NCI-H345 treated with DMSO at 0.1 percent for 48 hours (cell line): ENCODE results near the gene RFX7.
"Not testable (repeated sequence)": the region's sequence is repeated elsewhere in the genome, so short reads cannot be mapped to it uniquely, and the experiment has no call there.

Experiments used
- DNase-seq: peaks from one replicate; lab custom pipeline; 2025; ENCODE audit not compliant: unreplicated experiment; lab: John Stamatoyannopoulos, UW

The RFX7 gene

DNA sequence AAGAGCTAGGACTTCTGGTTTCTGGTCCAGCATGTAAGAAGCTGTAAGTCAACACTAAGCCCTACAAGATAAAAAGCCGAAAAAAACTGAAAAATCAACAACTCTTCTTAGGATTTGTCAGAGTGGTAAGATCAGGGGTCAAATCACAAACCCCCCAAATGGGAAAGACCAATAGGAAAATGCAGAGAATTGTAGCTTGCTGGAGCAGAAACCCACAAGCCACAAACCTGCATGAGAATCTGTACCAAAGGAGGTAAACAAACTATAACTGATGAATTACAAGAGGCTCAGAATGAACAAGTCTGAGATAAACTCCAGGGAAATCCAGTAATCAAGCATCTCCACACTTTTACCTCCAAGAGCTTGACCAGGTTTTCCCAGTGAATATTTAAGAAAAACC lies 36.0 kb downstream of the RFX7 start:
- no peak for DNase-seq

DNA sequence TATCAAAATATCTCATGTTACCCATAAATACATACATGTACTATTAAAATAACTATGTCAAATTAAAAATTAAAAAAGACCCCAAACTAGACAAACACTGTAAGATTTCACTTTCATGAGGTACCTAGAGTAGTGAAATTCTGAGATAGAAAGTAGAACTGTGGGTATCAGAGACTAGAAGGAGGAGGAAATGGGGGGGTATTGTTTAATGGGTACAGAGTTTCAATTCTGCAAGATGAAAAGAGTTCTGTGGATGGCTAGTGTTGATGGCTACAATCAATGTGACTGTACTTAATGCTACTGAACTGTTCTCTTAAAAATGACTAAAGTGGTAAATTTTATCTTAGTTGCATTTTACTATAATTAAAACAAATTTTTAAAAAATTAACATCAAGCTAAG lies 36.6 kb downstream of the RFX7 start:
- no peak for DNase-seq

DNA sequence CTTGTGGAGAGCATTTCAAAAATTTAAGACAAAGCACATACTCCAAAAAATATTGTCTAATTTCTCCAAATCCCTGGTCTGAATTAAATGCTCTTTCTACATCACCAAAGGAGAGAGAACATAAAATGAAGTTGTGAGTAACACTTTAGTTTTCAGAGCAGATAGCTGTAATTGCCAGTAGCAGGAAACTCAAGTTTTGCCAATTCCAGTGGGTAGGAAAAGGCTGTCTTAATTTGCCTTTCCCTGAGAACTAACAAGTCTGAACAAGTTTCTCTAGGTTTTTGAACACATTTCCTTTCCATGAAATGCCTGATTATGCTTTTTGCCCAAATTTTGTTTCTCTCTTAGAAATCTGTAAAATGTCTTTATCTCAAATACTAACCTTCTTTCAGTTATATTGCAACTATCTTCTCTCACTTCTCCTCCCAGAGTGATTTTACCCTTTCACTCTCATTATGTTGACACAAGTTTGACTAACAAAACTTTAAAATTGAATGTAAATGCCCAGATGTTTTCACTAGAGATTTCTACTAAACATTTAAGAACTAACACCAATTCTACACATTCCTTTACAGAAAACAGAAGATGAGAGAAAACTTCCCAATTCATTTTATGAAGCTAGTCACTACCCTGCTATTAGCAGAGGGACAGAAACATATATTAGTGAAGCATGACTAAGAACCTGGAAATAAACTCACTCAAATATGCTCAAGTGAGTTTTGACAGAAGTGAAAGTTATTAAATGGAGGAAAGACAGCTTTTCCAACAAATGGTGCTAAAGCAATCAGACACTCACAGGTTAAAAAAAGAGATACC lies 38.4 kb downstream of the RFX7 start:
- no peak for DNase-seq

DNA sequence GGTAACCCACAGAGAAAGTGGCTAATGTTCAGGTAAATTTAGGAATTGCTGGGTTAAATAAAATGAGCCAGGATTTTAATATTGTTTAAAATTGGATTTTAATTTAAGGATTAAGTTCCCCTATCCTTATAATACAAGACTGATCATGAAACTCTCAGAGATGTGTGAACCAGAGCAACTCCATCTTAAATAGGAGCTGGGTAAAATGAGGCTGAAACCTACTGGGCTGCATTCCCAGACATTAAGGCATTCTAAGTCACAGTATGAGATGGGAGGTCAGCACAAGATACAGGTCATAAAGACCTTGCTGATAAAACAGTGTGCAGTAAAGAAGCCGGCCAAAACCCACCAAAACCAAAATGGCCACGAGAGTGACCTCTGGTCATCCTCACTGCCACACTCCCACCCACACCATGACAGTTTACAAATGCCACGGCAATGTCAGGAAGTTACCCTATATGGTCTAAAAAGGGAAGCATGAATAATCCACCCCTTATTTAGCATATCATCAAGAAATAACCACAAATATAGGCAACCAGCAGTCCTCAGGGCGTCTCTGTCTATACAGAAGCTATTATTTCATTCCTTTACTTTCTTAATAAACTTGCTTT lies 40.3 kb downstream of the RFX7 start:
- not testable (repeated sequence) for DNase-seq

DNA sequence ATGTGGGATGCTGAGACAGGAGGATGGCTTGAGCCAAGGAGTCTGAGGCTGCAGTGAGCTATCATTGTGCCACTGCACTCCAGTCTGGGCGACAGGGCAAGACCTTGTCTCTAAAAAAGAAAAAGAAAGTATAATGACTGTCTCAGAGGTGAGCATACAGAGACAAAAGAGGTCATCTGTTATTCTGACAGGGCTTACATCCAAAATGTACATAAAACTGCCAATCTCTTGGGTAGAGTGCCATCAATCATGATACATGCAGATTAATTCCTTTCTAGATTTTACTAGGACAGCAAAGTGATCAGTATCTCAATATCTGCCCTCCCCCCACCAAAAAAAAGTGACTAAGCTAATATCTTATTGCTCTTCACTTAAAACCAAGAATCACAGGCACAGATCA lies 41.0 kb downstream of the RFX7 start:
- no peak for DNase-seq

DNA sequence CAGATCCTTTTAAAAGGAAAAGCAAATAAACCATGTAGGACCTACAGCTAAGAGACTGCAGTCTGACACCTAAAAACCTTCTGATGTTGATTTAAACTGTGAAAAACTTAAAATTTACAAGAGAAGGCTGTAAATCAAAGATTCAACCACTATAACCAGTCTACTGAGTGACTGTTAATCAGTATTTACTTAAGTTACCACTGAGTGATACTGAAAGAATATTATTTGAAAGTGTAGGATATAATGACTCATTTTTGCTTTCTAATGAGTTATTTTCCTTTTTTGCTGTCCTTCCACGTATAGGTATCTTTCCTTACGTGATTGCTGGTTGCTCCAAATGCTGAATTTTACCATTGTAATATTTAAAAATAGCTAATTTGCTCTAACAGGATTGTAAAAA lies 44.6 kb downstream of the RFX7 start:
- DNase-seq: no peak

DNA sequence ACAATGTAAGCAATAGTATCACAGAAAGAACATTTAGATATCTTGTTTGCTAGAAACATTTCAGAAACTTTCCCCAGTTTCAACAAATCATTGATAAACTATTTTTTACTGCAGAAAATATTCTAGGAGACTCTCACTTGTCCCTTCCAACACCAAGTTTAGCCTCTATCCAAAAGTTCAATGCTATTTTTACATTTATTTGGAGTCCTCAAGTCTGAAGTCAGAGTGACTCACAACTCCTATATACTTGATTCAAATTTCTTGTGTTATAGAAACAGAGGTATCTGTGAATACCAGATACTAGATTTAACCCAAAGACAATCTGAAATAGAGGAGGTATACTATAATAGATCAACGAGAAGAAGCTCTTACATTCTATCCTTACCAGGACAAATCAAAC lies 49.6 kb downstream of the RFX7 start:
- DNase-seq: no peak

DNA sequence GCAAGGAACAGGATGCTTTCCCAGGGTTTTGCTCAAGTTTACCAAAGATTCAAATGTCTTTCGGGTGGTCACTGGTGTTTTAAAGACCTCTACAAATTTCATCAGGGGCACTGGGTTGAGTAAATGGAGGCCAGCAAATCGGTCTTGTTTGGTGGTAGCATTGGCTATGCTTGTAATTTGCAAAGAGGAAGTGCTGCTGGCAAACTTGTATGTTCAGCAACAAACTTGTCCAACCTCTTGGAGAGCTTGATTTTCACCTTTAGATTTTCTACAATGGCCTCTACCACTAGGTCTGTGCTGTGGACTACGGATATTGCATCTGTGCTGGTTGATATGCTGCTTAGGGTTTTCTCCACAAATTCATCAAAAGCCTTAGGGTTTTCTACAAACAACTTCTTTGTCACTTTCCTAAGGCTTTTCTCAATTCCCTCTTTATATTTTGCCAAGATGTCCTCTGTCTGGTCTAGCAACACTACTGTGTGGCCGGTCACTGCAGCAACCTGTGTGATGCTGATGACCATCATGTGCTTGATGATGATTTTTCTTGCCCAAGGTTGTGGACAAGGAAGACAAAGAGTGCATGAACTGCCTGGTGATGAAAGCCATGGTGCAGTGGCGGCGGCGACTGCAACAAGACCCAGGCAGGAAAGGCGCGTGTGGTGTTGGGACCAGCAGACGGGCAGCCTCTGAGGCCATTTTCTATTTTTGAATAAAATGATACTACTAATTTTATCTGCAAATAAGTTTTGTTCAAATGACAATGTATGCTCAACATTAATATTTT lies 50.8 kb downstream of the RFX7 start:
- DNase-seq: no peak

DNA sequence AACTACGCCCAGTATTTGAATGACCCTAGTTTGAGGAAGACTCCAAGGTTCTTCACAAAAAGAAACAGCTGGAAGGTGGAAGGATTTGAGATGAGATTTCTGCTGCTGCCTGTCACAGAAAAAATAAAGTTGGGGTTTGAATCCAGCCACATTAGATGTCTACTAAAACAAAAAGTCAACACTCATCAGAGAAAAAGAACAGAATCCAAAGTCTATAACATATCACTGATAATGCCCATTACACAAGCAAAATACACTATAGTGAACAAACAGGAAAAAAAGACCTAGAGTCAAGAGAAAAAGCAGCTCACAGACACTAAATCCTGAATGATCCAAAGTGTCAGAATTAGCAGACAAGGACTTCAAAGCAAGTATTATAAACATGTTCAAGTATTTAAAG lies 56.0 kb downstream of the RFX7 start:
- DNase-seq: no peak

DNA sequence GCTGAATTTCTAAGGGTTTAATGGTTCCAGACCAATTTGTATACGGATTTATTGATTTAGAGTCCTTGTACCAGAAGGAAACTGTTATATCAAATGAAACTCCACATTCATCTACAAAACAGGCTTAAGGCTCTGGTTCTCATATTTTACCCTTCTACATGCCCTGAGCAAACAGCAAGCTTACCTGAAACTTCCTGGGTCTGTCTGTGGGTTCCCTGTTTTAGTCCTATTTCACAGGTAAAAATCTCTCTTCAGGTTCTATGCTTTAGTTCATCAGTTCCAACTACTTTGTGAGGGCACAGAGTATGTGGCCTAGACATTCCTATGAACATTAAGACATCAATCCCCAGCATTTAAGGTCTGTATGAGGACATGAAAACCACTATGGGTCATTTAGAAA lies 57.7 kb downstream of the RFX7 start:
- DNase-seq: no peak

DNA sequence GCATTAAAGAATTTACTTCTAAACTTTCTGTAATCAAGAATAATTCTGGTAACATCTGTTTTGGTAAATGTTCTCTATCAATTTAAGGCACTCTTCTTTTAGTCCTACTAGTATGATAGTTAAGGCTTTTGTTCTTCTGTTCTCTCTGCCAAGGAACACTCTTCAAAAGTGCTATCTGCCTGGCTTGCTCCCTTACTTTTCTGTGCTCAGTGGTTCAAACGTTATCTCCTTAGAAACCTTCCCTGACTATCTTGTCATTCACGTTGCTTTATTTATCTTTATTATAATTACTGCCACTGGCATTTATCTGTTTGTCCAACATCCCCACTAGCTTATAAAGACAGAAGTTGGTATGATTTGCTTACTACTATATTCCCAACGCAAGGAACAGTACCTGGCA lies 59.2 kb downstream of the RFX7 start:
- DNase-seq: no peak

DNA sequence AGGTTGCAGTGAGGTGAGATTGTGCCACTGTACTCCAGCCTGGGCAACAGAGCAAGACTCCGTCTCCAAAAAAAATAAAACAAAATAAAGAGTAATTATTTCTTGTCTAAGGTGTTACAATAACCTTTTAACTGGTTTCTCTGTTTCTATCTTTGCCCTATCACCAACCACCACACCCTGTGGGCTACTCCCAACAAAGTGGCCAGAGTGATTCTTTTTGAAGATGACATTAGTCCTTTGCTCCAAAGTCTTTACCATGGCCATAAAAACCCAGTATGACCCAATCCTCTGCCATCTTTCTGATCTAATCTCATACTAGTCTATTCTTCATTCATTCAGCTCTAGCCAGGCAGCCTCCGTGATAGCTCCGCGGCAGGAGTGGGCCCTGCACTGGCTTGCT lies 62.8 kb downstream of the RFX7 start:
- DNase-seq: no peak

DNA sequence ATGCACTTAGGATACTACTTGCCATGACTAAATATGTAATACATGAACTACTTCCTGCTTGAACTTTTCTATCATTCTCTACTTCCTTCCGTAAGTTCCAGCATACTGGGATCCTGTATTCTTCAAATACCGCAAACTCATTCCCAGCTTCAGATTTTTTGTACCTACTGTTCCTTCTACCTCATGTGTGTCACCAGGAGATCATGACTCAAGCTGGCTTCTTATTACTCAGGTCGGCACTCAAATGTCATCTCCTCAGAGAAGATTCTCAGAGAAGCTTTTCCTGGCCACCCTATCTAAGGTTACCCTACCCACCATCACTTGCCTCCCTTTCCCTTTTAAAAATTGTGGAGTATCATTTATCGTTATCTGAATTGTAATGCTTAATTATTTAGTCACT lies 66.7 kb downstream of the RFX7 start:
- no peak for DNase-seq

DNA sequence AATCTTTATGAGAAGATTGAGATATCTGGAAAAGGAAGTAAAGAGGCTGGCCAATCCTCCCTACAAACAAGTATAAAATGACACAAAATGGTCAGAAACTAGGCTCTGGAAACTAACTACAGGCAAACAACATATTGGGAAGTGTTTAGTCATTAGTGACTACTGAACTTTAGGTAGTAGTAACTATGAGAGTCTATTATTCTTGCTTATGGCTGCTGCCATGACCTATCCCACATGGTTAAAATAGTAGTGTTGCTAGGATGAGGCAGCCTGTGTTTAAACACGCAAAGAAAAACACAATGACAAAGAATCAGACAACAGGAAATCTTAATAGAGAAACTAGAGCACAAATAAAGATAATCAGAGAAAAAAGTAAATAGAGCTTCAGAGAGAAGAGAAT lies 67.9 kb downstream of the RFX7 start:
- no peak for DNase-seq

DNA sequence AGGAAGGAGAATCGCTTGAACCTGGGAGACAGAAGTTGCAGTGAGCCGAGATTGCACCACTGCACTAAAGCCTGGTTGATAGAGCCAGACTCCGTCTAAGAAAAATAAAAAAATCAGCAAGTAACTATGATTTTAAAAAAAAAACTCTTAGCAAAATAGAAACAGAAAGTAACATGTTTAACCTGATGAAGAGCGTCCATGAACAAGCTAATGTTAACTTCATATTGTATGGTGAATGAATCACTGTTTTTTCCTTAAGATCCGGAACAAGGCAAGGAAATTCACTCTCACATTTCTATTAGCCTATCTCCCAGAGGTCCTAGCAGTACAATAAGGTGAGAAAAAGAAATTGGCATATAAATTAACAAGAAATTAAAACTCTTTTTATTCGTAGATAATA lies 69.0 kb downstream of the RFX7 start:
- no peak for DNase-seq

DNA sequence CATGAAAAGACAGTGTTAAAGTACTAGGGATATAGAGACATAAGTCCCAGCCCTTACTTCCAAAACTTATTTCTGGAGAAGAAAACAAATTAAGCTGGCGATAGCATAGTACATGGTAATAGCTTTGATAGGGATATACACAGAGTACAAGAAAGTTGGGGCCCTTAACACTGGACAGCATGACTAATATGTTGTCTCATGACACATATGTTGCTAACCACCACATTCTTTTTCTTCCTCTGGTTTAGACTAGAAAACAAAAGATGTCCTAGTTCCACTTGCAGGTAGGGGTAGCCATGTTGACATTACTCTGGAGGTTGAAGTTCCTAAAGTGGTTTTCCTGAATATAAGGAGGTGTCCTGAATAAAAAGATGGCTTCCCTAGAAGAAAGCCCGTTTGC lies 75.3 kb downstream of the RFX7 start:
- no peak for DNase-seq

DNA sequence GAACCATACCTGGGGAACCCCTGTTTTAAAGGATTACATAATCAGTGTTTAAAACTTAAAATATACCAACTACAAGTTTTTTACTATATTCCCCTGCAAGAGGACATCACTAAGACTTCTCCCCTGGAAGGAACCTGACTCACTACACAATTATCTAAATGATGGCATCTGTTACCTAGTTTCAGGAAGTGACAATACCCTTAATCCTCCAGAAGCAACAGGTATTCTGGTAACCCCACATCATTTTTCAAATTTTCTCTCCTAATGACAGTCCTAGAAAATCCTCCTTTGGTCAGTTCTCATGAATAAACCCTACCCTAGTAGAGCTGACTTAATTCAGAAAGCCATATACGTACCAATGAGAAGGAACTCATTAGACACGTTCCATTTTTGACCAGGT lies 78.4 kb downstream of the RFX7 start:
- DNase-seq: no peak

DNA sequence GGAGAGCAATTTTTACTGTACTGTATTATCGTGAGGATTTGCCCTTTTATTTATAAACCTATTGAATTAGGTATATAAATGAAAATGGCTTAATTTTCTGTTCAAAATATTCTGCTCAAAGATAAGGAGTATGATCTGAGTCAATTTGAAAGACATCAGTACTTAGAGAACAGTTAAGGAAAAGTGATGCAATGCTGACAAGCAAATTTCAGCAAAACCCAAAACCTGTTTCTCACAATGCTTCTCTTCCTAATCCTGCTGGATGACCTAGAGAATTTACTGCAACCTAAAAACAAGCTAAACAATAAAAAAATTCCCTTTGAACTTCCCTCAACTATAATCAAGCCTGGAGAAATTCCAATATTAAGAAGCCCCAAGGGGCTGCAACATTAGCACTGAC lies 82.7 kb downstream of the RFX7 start:
- DNase-seq: no peak

DNA sequence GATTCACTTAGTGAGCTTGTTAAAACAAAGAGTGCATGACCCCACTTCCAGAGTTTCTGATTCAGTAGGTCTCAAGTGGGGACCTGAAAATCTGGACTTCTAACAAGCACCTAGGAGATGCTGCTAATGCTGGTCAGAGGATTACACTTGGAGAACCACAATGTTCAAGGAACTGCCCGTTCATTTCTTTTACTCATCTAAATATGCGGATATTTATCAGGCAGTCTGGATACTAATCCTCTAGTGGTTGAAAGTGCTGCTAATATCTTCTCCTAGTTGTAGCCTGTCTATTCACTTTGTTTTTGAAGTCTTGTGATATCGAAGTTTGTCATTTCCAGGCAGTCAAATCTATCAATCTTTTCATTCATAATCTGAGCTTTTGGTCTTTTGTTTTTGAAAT lies 86.8 kb downstream of the RFX7 start:
- no peak for DNase-seq

DNA sequence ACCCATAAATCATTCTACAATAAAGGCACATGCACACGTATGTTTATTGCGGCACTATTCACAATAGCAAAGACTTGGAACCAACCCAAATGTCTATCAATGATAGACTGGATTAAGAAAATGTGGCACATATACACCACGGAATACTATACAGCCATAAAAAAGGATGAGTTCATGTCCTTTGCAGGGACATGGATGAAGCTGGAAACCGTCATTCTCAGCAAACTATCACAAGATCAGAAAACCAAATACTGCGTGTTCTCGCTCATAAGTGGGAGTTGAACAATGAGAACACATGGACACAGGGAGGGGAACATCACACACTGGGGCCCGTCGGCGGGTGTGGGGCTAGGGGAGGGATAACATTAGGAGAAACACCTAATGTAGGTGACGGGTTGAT lies 88.4 kb downstream of the RFX7 start:
- DNase-seq: not testable (repeated sequence)

DNA sequence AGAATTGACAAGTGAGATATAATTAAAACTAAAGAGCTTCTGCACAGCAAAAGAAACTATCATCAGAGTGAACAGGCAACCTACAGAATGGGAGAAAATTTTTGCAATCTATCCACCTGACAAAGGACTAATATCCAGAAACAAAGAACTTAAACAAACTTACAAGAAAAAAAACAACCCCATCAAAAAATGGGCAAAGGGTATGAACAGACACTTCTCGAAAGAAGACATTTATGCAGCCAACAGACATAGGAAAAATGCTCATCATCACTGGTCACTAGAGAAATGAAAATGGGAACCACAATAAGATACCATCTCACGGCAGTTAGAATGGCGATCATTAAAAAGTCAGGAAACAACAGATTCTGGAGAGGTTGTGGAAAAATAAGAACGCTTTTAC lies 88.9 kb downstream of the RFX7 start:
- not testable (repeated sequence) for DNase-seq

DNA sequence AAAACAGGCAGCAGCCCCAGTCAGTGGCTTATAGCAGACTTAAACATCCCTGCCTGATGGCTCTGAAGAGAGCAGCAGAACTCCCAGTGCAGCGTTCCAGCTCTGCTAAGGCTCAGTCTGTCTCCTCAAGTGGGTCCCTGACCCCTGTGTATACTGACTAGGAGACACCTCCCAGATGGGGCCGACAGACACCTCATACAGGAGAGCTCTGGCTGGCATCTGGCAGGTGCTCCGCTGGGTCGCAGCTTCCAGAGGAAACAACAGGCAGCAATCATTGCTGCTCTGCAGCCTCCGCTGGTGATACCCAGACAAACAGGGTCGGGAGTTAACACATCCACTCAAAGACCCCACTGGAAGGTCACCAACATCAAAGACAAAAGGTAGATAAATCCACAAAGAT lies 93.5 kb downstream of the RFX7 start:
- DNase-seq: no peak
